Measurements from ENCODE around the gene ARL16.

Gene ARL16

DNA sequence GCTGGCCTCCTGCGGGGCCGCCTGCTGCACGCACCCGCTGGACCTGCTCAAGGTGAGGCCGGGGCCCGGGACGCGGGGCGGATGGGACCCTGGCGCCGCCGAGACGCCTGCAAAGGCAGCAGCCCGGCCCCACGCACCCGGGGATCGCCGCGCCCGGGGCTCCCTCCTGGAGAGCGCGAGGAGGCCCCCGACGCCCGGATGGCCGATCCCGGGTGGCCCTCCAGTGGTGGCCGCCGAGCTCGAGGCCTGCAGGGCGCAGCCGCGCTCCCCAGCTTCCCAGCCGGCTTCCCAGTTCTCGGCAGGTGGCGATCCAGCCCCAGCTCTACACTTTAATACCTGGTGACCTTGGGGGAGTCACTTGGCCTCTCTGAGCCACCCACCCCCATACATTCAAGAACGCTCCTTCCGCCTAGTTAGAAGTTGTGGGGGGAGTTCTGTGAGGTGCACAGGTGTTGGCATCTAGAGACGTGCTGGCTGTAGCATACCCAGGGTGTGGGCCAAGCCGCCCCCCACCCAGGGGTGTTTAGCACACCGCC, 28.9 kb upstream of the ARL16 start:
- peak; percentile 1 for DNase-seq

DNA sequence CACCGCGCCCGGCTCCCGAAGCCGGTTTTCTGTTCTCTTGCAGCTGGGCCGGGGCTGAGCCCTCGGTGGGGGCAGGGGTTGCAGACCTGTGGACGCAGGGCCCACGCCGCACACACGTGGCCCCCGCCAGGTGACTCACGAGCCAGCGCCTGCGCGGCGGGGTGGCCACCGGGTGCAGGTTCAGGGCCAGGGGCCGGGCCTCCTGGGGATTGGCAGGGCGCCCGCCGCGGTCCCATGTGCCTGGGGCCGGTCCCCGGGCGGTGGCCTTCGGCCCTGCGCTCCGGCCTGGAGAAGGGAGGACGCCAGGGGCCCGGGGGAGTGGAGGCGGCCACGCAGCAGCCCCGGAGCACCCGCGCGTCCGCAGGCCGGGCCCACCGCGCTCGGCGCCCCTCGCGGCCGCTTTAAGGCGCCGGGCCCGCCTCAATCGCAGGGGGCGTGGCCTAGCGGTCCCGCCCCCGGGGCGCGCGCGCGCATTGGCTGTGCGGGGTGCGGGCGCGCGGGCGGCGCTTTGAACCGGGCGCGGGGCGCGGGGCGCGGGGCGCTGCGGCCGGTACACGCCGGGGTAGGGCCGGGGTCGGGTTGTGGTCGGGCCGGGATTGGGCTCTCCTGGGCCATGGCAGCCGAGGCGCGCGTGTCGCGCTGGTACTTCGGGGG, 28.3 kb upstream of the ARL16 start, which contains the start of gene SLC25A10:
TSS of gene SLC25A10 (plus strand) at position 471 of the 654 bp plus-strand sequence. CDS start at position 614, 143 bp downstream.
- peak; percentile 14 for DNase-seq

DNA sequence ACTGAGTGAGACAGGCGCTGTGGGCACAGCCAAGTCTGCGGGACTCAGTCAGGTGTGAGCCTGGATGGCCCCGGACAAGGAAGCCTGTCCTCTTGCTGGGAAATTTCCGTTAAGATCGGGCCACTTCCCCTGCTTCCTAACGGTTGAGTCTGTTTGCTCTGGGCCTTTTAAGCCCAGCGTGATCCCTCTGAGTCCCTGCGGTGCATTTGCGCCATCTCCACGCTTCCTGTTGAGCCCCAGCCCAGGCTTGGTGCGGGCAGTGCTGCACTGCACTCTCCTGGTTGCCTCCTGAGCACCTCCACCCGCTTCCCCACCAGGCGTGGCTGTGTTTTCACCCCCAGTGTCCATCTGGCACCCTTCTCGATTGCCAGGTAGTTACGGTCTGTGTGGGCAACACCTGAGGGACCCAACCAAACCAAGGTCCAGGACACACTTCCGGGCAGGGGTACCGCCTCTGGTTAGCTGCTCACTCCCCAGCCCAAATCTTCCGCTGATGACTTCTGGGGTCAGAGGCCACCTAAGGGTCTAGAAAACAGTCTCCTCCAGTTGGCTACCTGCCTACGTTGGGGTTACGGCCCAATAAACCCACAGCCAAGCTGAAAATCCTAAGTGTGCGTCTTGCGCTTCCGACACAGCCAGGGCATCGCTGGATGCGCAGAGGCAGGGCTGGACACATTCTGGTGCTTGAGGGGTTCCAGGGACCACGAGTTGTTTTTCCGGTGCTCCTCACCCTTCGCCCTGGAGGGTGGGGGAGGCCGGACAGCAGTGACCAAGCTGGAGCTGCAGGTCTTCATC, 27.1 kb upstream of the ARL16 start:
- DNase-seq: peak; percentile 5

GRCh38 chr17:81708739-81709185, 25.2 kb upstream of the ARL16 start:
- DNase-seq: no peak

- DNase-seq: no peak
Observed at GRCh38 chr17:81707725-81708646, 24.4 kb upstream of the ARL16 start.

DNA sequence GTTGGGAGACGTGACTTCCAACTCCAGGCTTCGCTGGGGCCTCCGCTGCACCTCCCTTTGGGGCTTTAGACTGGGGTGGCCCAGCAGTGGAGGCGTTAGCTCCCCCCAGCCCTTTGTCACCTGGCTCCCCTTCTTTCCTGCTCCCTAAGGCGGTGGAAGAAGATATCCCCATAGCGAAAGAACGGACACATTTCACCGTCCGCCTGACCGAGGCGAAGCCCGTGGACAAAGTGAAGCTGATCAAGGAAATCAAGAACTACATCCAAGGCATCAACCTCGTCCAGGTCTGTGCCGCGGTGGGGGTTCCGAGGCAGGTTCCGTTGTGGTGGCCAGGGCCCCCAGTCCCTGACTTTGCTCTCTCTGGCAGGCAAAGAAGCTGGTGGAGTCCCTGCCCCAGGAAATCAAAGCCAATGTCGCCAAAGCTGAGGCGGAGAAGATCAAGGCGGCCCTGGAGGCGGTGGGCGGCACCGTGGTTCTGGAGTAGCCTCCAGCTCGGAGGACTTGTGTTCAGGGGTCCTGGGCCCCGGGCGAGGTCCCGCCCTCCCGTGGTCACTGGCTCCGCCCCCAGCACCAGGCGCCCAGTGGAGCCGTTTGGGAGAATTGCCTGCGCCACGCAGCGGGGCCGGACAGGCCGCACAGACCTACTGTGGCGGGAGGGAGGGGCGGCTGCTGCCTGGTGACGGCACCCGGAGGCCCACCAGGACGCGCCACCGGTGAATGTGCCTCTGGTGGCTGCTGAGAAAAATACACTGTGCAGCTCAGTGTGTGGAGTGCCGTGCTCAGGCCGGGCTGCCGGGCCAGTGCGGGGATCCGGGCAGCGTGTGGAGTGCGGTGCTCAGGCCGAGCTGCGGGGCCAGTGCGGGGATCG, 23.4 kb upstream of the ARL16 start:
- DNase-seq: no peak

GRCh38 chr17:81706232-81706611, 22.6 kb upstream of the ARL16 start:
- DNase-seq: no peak

- no peak for DNase-seq
Observed at GRCh38 chr17:81705518-81706231, 22.1 kb upstream of the ARL16 start.

- DNase-seq: no peak
Observed at GRCh38 chr17:81703747-81704654, 20.4 kb upstream of the ARL16 start.

GRCh38 chr17:81702934-81703746, 19.5 kb upstream of the ARL16 start, which contains the start of gene MRPL12:
Gene MRPL12, plus strand, starts transcription at chr17:81703367. Its CDS starts 135 bp downstream, at chr17:81703502.
- DNase-seq: peak; percentile 67

DNA sequence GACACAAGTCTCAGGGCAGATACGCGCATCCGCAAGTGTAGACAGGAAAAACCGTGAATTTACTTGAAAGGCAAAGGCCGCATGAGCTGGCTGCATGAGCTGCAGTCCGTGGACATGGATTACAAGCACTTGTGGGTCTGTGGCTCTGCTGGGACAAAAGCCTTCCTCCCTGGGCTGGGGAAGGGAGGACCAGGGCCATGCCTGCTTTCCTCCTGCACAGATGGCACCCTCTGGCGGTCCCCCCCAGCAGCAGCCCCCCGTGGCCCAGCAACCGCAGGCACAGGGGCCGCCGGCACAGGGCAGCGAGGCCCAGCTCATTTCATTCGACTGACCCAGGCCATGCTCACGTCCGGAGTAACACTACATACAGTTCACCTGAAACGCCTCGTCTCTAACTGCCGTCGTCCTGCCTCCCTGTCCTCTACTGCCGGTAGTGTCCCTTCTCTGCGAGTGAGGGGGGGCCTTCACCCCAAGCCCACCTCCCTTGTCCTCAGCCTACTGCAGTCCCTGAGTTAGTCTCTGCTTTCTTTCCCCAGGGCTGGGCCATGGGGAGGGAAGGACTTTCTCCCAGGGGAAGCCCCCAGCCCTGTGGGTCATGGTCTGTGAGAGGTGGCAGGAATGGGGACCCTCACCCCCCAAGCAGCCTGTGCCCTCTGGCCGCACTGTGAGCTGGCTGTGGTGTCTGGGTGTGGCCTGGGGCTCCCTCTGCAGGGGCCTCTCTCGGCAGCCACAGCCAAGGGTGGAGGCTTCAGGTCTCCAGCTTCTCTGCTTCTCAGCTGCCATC, 17.9 kb upstream of the ARL16 start:
- DNase-seq: no peak

DNA sequence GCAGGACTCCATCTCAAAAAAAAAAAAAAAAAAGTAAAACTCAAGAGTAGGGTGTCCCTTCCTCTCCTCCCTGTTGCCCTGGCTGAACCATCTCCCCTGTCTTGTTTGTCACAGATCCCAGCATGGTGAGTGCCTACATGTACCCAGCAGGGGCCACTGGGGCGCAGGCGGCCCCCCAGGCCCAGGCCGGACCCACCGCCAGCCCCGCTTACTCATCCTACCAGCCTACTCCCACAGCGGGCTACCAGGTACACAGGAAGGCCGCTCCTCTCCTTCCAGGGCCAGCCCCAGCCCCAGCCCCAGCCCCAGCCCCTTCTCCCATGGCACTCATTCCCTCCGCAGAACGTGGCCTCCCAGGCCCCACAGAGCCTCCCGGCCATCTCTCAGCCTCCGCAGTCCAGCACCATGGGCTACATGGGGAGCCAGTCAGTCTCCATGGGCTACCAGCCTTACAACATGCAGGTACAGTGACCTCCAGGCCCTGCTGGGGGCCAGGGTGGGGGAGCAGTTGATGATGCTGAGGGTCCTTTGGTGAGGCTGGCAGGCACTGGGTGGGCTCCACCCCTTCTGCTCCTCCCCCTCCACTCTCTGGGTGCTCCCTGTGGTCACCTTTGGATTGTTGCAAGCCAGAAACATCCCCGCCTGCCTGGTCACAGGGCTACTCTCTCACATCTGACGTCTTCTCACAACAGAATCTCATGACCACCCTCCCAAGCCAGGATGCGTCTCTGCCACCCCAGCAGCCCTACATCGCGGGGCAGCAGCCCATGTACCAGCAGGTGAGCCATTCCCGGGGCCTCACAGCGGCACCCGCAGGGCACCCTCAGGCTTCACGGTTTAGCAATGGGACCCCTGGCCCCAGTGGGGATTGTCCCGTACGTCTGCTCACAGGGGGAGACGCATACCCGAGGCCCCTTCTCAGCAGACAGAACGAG, 17.0 kb upstream of the ARL16 start:
- DNase-seq: no peak

DNA sequence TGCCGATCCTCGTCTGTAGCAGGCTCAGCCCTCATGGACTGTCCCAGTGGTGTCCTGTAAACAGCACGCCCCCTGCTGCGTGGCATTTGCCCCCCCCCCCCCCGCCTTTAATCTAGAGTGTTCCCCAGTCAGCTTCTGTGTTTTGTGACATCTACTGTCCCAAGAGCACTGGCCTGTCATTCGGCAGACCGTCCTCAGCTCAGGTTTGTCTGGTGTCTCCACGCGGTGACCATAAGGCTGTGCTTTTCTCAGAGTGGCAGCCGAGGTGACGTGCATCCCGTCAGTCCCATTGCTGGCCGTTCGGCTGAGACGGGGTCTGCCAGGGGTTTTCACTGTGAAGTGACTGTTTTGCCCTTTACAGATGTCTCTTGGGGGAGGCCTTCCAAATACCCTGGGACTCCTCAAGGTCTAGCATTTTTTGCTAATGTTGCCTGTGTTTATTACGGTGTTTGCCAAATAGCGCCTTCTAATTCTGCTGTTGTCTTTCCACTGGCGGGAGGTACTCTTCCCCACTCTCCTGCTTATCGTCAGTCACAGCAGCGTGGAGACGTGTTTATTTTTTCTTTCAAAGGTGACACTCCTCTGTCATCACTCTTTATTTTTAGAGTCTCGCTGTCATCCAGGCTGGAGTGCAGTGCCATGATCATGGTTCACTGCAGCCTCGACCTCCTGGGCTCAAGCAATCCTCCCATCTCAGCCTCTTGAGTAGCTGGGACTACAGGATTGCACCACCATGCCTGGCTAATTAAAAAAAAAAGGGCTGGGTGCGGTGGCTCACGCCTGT, 13.9 kb upstream of the ARL16 start:
- DNase-seq: no peak

DNA sequence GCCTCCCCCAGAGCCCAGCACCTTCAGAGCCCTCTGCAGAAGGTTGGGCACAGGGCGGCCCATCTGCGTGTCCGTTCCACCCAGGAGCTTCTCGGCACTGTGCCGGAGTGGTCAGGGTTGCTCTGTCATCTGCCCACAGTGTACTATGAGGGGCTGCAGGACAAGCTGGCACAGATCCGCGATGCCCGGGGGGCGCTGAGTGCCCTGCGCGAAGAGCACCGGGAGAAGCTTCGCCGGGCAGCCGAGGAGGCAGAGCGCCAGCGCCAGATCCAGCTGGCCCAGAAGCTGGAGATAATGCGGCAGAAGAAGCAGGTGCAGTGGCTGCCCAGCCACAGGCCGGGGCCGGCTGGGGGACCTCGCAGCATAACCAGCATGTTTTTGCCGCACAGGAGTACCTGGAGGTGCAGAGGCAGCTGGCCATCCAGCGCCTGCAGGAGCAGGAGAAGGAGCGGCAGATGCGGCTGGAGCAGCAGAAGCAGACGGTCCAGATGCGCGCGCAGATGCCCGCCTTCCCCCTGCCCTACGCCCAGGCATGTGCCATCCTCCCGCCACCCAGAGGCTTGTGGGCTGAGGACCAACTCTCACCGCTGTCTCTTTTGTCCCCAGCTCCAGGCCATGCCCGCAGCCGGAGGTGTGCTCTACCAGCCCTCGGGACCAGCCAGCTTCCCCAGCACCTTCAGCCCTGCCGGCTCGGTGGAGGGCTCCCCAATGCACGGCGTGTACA, 12.8 kb upstream of the ARL16 start:
- no peak for DNase-seq

DNA sequence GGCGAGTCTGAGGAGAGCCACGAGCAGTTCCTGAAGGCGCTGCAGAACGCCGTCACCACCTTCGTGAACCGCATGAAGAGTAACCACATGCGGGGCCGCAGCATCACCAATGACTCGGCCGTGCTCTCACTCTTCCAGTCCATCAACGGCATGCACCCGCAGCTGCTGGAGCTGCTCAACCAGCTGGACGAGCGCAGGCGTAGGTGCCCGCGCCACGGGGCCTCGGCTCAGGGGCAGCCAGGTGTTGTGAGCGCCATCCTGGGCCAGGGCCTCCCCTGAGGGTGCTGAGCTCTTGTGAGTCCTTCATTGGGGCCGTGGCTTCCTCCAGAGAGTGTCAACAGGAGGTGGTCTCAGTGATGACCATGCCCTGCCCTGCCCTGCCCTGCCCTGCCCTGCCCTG, 12.2 kb upstream of the ARL16 start:
- DNase-seq: no peak

DNA sequence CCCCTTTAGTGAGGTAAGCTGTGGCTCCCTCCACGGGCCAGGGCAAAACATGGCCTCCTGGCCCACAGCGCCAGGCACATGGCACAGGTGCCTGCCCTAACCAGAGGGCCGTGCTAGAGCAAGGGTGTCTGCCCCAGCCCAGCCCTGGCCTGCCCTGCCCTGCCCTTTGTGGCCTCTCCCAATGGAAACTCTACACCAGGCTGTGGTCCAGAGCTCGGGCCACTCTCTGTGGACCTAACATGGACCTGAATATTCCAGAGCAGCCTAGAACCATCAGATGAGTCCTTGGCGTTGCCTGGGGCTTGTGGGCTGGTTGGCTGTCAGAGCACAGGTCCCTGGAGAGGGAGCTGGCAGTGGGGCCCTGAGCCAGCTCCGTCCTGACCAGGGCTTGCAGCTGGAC, 11.6 kb upstream of the ARL16 start:
- no peak for DNase-seq
